ENCODE data around the gene ZC3H18.

DNA sequence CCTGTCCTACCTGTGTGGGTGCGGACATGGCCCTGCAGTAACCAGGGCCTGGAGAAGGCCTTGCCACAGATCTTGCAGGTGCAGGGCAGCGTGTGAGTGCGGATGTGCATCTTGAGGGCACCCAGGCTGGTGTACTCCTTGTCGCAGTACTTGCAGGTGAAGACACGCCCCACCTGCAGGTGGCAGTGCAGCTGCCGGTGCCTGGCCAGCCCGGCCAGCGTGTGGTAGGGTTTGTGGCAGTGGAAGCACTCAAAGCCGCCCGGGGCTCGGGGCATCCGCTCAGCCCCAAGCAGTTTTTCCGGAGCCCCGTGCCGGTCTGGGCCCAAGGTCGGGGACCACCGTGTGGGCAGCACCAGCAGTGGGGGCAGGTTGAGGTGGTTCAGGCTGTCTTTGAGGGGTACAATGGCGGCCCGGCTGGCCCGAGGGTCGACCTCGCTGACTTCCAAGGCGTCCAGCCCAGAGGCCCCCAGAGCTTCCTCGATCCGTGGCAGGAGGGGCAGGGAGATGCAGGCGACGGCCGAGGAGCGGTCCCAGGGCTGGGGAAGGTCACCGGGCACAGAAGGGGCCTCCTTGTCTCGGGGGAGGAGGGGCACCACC is 111.0 kb downstream of the ZC3H18 start:
- peak; percentile 84 for TF ChIP-seq CTCF (IDR thresholded peaks at IDR 0.05; ENCODE audit: low read depth, low read length, poor library complexity, severe bottlenecking)
- no peak for TF ChIP-seq EZH2phosphoT487 (IDR thresholded peaks at IDR 0.05; ENCODE audit: borderline replicate concordance, low read length)
